Left ventricle myocardium superior (tissue), 1 donor: ENCODE results near the gene HCFC1. TPM values are rescaled to one million over a fixed set of nuclear protein-coding genes. Genes with fewer than 3 reads are reported as not detected.
"Not testable (repeated sequence)": the region's sequence is repeated elsewhere in the genome, so short reads cannot be mapped to it uniquely, and the experiment has no call there.

Experiments used
- ATAC-seq: fragments of 200-7000 bp; cut with Tn5 transposase; one replicate; pipeline ENCODE4 v1.9.1; 2020; ENCODE audit warnings: mild to moderate bottlenecking, moderate library complexity
- DNase-seq: peaks from one replicate; pipeline ENCODE4 v3.0.0-alpha.2; 2020
- intact Hi-C: fragments of 100-400 bp; cut with micrococcal nuclease; formaldehyde crosslinking; loops from one replicate; pipeline ENCODE4 v1.11.0; 2022
- total RNA-seq: library from RNA; stranded (reverse); fragmentation: NEBNext Ultra II Directional; extraction: Animal tissue kit (Norgen Biotek cat#: 25700); gene quantifications from one replicate; pipeline ENCODE4 v1.2.1, GENCODE V29; 2021
- donor health status: DM: no; HTN: yes; CAD: no; lungs with severe emphysema.

The HCFC1 gene
- total RNA-seq, 1 donor from 2014 or later = 27.0 TPM

DNA sequence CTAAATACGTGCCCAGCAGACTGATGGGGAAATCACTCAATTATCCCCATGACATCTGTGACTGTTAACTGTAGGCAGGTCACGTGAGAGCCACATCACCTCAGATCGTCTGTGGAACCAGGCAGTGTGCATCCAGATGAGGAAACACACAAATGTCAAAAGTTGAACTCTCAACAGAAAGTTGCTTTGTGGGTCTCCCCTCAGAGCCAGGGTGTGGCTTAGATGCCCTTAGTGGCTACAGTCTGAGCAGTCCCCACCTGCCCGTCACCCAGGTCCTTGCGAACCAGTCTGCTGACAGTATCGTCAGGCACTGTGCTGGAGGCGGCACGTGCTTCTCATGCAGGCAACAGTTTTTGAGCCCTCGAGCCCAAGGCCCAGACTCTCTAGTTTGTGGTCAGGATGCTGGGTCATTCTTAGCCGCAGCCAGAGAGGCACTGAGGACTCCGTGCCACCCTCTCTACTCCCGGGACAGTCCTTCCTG, 11.7 kb upstream of the HCFC1 start:
- intact Hi-C loops = no loop called here
- ATAC-seq (no peak), DNase-seq (no peak)

GRCh38 chrX:153981771-153982533, 10.3 kb upstream of the HCFC1 start:
- DNase-seq (peak; percentile 57), ATAC-seq (peak; percentile 57)
- intact Hi-C loops = no loop called here

GRCh38 chrX:153981231-153981630, 9.6 kb upstream of the HCFC1 start:
- DNase-seq = no peak
- ATAC-seq = no peak
- intact Hi-C loops = no loop called here

DNA sequence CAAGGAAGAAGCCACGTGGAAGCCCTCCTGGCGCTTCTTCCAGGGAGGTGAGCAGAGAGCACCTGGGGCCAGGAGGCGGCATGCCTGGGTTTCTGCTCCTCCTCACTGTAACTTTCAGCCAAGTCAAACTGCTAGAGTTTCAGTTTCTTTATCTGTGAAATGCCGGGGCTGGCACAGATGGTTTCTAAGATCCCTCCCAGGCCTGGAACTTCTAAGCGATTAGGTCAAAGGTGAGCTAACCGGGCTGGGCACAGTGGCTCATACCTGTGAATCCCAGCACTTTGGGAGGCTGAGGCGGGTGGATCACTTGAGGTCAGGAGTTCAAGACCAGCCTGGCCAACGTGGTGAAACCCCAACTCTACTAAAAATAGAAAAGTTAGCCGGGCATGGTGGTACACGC, 8.8 kb upstream of the HCFC1 start:
- intact Hi-C loops, ATAC-seq, DNase-seq: not testable (repeated sequence)

GRCh38 chrX:153974726-153975286, 3.2 kb upstream of the HCFC1 start:
- intact Hi-C loops = no loop called here
- ATAC-seq = no peak
- no peak for DNase-seq

DNA sequence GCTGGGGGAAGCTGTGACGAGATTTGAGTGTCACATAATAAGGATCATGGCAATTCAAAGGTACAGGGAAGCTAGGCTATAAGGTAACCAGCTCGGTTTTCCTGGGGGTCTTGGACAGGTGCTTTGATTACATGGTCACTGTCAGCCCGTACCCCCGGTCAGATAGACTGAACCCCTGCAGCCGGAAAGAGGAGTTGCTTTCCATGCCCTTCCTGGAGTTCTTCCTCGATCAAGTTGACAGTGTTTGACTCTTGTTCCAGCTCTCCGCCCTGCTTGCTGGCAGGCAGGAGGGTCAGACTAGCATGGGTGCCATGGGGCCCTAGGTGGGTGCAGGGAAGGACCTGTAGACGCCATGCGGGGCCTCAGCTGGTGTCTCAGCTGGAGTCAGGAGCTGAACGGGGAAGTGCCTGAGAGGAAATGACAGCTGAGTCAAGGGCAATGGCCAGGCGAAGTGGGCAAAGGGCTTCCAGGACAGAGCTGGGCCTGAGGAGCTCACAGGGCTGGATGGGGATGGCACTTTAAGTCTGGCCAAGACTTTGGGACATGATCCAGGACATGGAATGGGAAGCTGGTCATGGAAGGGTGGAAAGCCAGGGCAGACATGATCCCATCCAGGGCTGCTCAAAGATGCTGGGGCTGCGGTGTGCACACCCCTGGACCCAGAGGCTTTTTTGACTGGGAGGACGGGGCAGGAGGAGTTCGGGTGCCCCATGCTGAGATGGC, 2.5 kb upstream of the HCFC1 start:
- intact Hi-C loops = no loop called here
- no peak for DNase-seq
- no peak for ATAC-seq

DNA sequence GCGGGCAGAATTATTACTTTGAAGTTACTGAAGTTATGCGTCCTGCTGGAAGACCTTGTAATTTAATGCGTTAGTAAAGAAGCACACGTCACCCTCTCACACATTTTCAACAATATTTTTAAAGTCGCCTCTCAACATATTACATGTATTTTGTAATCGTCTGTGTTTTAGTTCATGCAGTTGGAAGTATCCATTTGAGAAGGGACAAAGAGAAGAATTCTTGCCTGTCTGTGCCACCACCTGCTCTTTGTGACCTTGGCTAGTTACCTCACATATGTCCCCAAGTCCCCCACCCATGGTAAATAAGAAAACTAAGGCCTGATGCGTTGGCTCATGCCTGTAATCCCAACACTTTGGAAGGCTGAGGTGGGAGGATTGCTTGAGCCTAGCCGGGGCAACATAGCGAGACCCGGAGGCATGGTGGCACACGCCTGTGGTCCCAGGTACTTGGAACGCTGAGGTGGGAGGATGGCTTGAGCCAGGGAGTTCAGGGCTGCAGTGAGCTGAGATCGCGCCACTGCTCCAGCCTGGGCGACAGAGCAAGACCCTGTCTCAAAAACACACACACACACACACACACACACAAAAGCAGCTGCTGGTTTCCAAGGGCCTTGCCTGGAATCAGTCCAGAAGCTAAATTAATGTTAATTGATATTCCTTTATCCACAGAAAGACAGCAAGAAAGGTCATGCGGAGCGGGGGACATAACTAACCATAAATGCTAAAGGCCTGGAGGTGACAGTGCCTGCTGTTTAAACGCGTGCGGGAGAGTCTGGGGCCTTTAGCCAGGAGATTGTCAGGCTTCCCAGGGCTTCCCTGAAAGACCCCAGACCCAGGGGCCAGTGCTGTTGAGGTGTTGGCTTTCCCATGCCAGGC, 1.7 kb upstream of the HCFC1 start:
- ATAC-seq (no peak), DNase-seq (no peak)
- intact Hi-C loops = no loop called here

- DNase-seq = peak; percentile 91
- ATAC-seq = peak; percentile 66
- intact Hi-C loops = no loop called here
Observed at GRCh38 chrX:153972368-153973126, 929 bp upstream of the HCFC1 start, which contains the start of gene TMEM187. TMEM187 (plus strand) TSS chrX:153972754; CDS start chrX:153982063, 9,309 bp downstream.

DNA sequence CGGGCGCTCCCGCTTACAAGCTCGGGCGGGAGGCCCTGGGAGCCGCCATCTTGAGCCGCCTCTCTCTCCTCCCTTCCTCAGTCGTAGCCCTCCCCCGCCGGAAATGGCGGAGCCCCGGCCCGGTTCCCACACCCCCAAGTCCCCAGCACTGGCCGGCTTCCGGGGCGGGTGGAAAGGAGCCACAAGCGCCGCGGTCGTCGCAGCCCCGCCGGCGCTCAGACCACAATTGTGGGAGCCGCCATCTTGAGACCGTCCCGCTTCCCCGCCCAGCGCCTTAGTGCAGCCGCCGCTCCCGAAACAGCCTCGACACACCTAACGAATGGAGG, 531 bp downstream of the HCFC1 start:
- intact Hi-C loops = no loop called here
- DNase-seq = peak; percentile 92
- ATAC-seq = peak; percentile 76

- DNase-seq (peak; percentile 50), ATAC-seq (peak; percentile 29)
- intact Hi-C loops = no loop called here
Observed at GRCh38 chrX:153970357-153971123, 1.1 kb downstream of the HCFC1 start.

DNA sequence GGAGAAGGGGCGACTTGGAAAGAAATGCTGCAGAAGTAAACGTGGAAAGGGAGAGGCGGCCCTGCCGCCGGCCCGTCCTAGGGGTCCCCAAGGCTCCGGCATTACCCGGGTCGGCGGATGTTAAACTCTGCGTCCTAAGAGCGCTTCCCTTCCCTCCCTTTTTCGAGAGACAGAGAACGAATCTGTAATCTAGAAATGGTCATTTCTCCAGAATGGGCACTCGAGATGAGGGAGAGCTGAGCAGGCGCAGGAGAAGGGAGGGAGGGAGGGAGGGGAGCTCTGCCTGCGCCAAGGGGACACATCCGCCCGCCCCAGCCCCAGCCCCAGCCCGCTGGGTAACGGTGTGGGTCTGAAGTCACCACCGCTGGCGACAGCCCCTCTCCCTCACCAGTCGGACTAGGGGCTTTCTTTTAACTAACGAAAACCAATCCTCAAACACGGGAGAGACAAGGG, 1.7 kb downstream of the HCFC1 start:
- DNase-seq (peak; percentile 53), ATAC-seq (no peak)
- intact Hi-C loops = no loop called here

GRCh38 chrX:153969125-153969903, 2.3 kb downstream of the HCFC1 start:
- intact Hi-C loops = no loop called here
- no peak for DNase-seq
- ATAC-seq = no peak

GRCh38 chrX:153968754-153969124, 2.9 kb downstream of the HCFC1 start:
- no peak for ATAC-seq
- no peak for DNase-seq
- intact Hi-C loops = no loop called here

DNA sequence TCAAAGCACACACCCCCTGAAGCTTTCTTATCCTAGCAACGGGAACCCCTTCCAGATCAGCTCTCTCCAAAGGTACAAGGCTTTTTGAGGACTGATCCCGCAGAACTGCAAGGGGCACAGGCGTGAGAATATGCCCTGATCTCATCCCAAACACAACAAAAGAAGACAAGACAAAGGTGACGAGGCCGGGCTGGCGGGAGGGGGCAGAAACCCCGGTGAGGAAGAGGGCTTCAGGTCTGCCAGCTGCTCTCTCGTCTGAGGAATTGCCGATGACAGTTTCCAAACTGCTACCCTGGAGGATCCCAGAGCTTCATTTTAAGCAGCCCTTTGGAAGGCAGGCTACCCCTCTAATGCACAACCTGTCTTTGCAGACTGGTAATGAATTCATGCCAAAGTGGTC, 3.4 kb downstream of the HCFC1 start:
- intact Hi-C loops = no loop called here
- ATAC-seq (no peak), DNase-seq (no peak)

GRCh38 chrX:153967536-153968224, 3.9 kb downstream of the HCFC1 start:
- intact Hi-C loops = no loop called here
- no peak for ATAC-seq
- DNase-seq = no peak

- ATAC-seq = no peak
- intact Hi-C loops = no loop called here
- no peak for DNase-seq
Observed at GRCh38 chrX:153966841-153967535, 4.6 kb downstream of the HCFC1 start.
